Subcutaneous preadipocyte (primary cell): ENCODE measurements around the gene GABRR1. TPM values are rescaled to one million over a fixed set of nuclear protein-coding genes. Genes with fewer than 3 reads are reported as not detected.

ENCODE experiments used
- total RNA-seq: library from RNA; depleted of rRNA; stranded (reverse); fragments of >200 nt; gene quantifications from 2 replicates; pipeline ENCODE4 v1.2.3, GENCODE V29; 2012

GABRR1 gene
- total RNA-seq, result not detected in 2 replicates

DNA sequence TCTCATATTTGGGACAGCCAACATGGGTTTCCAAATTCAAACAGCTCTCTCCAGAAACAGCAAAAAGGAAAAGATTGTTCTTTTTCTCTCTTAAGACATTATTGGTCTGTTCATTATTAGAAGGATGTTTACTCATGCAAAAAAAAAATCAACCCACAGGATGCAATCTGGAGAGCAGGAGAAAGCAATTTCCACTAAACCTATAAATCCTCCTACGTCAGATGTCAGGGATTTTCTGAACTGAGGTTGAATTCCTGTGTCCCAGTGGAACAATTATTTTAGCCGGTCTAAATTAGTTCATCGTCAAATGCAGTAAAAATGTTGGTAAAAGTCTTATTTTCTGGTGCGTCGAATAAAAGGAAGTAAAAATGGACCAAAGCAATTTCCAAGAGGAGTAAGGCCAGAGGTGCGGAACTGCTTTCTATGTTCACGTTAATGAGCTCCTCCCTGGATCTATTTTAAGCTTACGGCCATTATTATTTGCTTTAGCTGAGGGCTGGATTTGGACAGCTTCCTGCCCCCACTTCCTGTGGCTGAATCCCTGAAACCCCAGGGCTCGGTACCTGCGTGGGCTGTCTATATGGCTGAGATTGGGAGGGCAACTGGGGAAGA lies at the start of gene GABRR1:
GABRR1 (minus strand) TSS at position 60 of the 612 bp plus-strand sequence; CDS start at position 24, 36 bp downstream.

GRCh38 chr6:89145956-89146717 lies 71.0 kb downstream of the GABRR1 start, which contains the start of gene PM20D2:
PM20D2 (plus strand) TSS chr6:89146055; CDS start chr6:89146145, 90 bp downstream.

Other genes with a start within 250 kb of the GABRR1 start
- gene PNRC1, start 136.6 kb downstream of the GABRR1 start, total RNA-seq, result 38.5 and 63.2 TPM in 2 replicates
- gene SRSF12, start 99.3 kb downstream of the GABRR1 start, total RNA-seq, result under 0.01 and 0.37 TPM in 2 replicates
- gene PM20D2, start 71.3 kb downstream of the GABRR1 start, total RNA-seq, result 9.2 and 13.1 TPM in 2 replicates
- gene GABRR2, start 97.9 kb upstream of the GABRR1 start, total RNA-seq, result 0.37 TPM in 1 of 2 replicates, not detected in the other
- gene UBE2J1, start 135.4 kb upstream of the GABRR1 start, total RNA-seq, result 30.1 and 38.7 TPM in 2 replicates
- 0.59 and 2.2 TPM in 2 replicates for gene RRAGD, start 194.9 kb upstream of the GABRR1 start, total RNA-seq
- 1.6 and 2.2 TPM in 2 replicates for gene ANKRD6, start 215.8 kb upstream of the GABRR1 start, total RNA-seq